HepG2 (cell line): Measurements from ENCODE around the gene E2F3.

Source experiments
- ADNP ChIP-seq: sonication (generic); formaldehyde crosslinking; IDR thresholded peaks from 2 replicates; pipeline ENCODE4 v1.4.0; 2020; ENCODE audit warnings: missing genetic modification reagents
- KDM1A ChIP-seq: IDR thresholded peaks from 2 replicates; pipeline ENCODE4 v1.6.1; 2016; ENCODE audit warnings: missing compliant biosample characterization
- MED8 ChIP-seq: sonication (generic); formaldehyde crosslinking; IDR thresholded peaks from 2 replicates; pipeline ENCODE4 v1.8.1; 2023; ENCODE audit warnings: mild to moderate bottlenecking, missing genetic modification reagents; ENCODE audit not compliant: insufficient replicate concordance
- REPIN1 ChIP-seq: sonication (generic); formaldehyde crosslinking; IDR thresholded peaks from 2 replicates; pipeline ENCODE4 v1.8.0; 2022; ENCODE audit warnings: missing genetic modification reagents, low read depth, mild to moderate bottlenecking, borderline replicate concordance
- SMAD3 ChIP-seq: sonication (generic); formaldehyde crosslinking; IDR thresholded peaks from 2 replicates; pipeline ENCODE4 v1.4.0; 2020; ENCODE audit warnings: missing genetic modification reagents

DNA sequence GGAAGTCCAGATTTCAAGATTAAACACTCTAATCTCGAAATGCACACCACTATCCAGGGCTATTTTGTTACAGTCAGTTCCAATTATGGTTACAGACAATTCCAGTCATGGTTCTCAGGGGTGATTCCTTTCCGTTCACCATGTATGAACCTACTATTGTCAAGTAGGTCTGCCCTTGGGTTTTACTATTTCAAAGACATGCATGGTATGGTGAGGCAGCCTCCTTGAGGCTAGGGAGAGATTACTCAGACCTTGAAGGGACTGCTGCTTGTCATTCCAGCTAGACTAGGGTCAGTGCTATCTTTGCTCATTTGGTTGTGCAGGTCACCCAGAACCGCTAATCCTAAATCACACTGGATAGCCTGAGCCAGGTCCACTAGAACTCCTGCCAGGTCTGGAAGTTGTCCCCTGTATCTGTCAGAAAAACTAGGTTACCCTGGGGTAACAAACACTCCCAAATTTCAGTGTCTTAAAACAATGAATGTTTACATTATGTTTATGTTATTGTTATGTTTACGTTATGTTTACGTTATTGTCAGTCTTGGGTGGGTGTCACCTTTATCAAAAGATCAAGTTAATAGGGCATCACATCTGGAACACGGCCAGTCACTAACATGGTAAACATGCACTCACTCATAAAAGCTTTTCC lies 41.1 kb upstream of the E2F3 start:
- TF ChIP-seq ADNP, result no peak
- no peak for TF ChIP-seq REPIN1
- no peak for TF ChIP-seq MED8
- TF ChIP-seq KDM1A (CRISPR knock-in tag), result no peak
- no peak for TF ChIP-seq SMAD3 (CRISPR knock-in tag)
